Lower leg skin (tissue), 4 donors: ENCODE results near the gene CTIF. TPM values are rescaled to one million over a fixed set of nuclear protein-coding genes. Genes with fewer than 3 reads are reported as not detected.

Source experiments
- DNase-seq, 2 donors: peaks; one replicate each; pipeline ENCODE4 v3.0.0-alpha.2; 2019; ENCODE audit warnings: low spot score in 2 of 2
- H3K4me3 ChIP-seq: fragments of 200-600 bp; sonication (generic); 2 replicates; pipeline ENCODE4 v1.5.1; 2017; ENCODE audit warnings: mild to moderate bottlenecking, low read depth; ENCODE audit not compliant: poor library complexity, severe bottlenecking
- CTCF ChIP-seq, 3 donors: fragments of 450-650 bp; IDR thresholded peaks; one replicate each; pipeline ENCODE4 v1.5.1; 2016; ENCODE audit warnings: antibody characterized with exemption in 3 of 3, mild to moderate bottlenecking in 3 of 3, moderate library complexity in 2 of 3
- POLR2A ChIP-seq, 2 donors: fragments of 450-650 bp; IDR thresholded peaks; one replicate each; pipeline ENCODE4 v1.6.1; 2016 to 2017; ENCODE audit warnings: antibody characterized with exemption in 2 of 2, mild to moderate bottlenecking in 1 of 2, moderate library complexity in 1 of 2
- WGBS, 2 donors: methylation state at CpG; one replicate each; pipeline ENCODE4 v1.1.5; 2018; 5-methylcytosine and 5-hydroxymethylcytosine counted together
- intact Hi-C: fragments of 100-400 bp; cut with DNase I; formaldehyde crosslinking; loops from one replicate; pipeline ENCODE4 v1.15.0; 2023; ENCODE audit warnings: low total_unique reads
- total RNA-seq, 4 donors: library from RNA; depleted of rRNA; stranded (reverse); fragments of >200 nt; gene quantifications; one replicate each; pipeline ENCODE4 v1.1.0, GENCODE V29; 2016

Gene CTIF
- total RNA-seq, 4 donors from 2014 or later = 22.6 to 44.0 (median 30.2) TPM

- H3K4me3 ChIP-seq = no peak overlapping the region
- DNase-seq = no peak
- TF ChIP-seq CTCF (IDR thresholded peaks at IDR 0.05) = no peak
- TF ChIP-seq POLR2A (IDR thresholded peaks at IDR 0.05) = no peak
- 63 to 69% methylated on average over 14 to 15 of the region's 15 CpGs for WGBS, 2 donors
- intact Hi-C loops = no loop called here
These were observed 75.0 kb downstream of the CTIF start for GRCh38 chr18:48613589-48614404.

GRCh38 chr18:48615566-48616401 lies 77.0 kb downstream of the CTIF start:
- DNase-seq = no peak
- intact Hi-C loops = no loop called here
- no peak overlapping the region for H3K4me3 ChIP-seq
- WGBS, 2 donors = 53 to 61% methylated on average over 31 of the region's 31 CpGs
- TF ChIP-seq POLR2A (IDR thresholded peaks at IDR 0.05) (no peak), CTCF (IDR thresholded peaks at IDR 0.05) (no peak)

GRCh38 chr18:48616484-48617255 lies 77.8 kb downstream of the CTIF start:
- intact Hi-C loops = no loop called here
- no peak for DNase-seq
- TF ChIP-seq CTCF (IDR thresholded peaks at IDR 0.05) (no peak), POLR2A (IDR thresholded peaks at IDR 0.05) (no peak)
- WGBS, 2 donors = 48 to 51% methylated on average over 8 of the region's 8 CpGs
- no peak overlapping the region for H3K4me3 ChIP-seq

GRCh38 chr18:48617844-48618497 lies 79.1 kb downstream of the CTIF start:
- intact Hi-C loops = no loop called here
- TF ChIP-seq CTCF (IDR thresholded peaks at IDR 0.05) (no peak), POLR2A (IDR thresholded peaks at IDR 0.05) (no peak)
- no peak for DNase-seq
- 81 to 88% methylated on average over 9 of the region's 9 CpGs for WGBS, 2 donors
- H3K4me3 ChIP-seq = no peak overlapping the region

GRCh38 chr18:48619016-48619415 lies 80.2 kb downstream of the CTIF start:
- no peak for DNase-seq
- H3K4me3 ChIP-seq = no peak overlapping the region
- intact Hi-C loops = no loop called here
- no peak for TF ChIP-seq CTCF (IDR thresholded peaks at IDR 0.05)
- no peak for TF ChIP-seq POLR2A (IDR thresholded peaks at IDR 0.05)
- WGBS, 2 donors = 89 to 94% methylated on average over 3 of the region's 3 CpGs
